GM12874 (cell line): ENCODE measurements around the gene NUP214.

Experiments used
- TF ChIP-seq, protein P1 (sequence below): IDR thresholded peaks from 2 replicates; pipeline ENCODE4 v1.5.1; 2011; ENCODE audit warnings: low read depth, mild to moderate bottlenecking, control low read depth, low read length, moderate library complexity; ENCODE audit not compliant: insufficient read depth

The NUP214 gene

DNA sequence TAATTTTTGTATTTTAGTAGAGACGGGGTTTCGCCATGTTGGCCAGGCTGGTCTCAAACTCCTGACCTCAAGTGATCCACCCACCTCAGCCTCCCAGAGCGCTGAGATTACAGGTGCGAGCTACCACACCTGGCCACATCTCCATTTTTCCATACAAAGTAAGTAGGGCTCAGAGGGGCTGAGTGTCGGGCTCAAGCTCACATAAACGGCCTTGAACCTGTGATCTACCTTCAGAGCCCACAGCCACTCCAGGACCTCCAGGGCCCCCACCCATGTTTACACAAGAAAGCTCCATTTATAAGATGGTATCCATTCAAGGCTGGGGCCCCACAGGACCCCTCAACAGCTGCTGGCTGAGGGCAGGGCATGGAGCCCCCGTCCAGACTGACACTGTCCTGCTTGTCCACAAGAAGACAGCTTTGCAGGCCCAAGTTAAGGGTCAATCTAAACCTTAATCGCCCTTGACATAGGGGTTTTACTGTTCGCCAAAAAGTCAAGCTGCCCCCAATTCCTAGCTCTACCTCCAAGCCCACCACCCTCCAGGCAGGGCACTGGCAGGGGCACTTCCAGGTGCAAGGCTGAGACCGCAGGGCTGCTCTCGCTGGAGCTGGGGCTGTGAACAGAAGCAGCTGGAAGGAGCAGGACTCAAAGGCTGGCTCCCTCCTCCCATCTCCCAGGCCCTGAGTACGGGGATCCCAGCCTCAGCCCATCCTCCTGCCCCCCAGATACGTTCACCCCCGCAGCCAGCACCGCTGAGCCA is 132.1 kb downstream of the NUP214 start:
- TF ChIP-seq, protein P1, sequence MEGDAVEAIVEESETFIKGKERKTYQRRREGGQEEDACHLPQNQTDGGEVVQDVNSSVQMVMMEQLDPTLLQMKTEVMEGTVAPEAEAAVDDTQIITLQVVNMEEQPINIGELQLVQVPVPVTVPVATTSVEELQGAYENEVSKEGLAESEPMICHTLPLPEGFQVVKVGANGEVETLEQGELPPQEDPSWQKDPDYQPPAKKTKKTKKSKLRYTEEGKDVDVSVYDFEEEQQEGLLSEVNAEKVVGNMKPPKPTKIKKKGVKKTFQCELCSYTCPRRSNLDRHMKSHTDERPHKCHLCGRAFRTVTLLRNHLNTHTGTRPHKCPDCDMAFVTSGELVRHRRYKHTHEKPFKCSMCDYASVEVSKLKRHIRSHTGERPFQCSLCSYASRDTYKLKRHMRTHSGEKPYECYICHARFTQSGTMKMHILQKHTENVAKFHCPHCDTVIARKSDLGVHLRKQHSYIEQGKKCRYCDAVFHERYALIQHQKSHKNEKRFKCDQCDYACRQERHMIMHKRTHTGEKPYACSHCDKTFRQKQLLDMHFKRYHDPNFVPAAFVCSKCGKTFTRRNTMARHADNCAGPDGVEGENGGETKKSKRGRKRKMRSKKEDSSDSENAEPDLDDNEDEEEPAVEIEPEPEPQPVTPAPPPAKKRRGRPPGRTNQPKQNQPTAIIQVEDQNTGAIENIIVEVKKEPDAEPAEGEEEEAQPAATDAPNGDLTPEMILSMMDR: no peak

DNA sequence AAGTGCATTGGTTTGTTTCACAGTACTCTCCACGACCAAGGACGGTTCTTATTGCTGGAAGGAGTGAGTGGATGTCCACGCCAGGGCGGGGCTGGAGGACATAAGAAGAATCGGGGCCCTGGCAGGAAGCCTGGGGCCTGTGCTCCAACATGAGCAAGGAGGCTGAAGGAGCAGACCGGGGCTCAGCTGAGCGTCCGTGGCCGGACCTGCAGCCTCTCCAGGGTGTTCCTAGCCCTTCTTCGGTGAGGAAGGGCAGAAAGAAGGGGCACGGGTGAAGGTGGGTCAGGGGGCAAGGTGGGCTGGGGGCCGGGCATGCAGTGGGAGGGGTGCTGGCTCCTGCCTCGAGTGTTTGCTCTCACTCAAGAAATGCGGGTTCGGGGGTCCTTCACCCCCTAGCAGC is 132.8 kb downstream of the NUP214 start:
- TF ChIP-seq, protein P1: no peak

DNA sequence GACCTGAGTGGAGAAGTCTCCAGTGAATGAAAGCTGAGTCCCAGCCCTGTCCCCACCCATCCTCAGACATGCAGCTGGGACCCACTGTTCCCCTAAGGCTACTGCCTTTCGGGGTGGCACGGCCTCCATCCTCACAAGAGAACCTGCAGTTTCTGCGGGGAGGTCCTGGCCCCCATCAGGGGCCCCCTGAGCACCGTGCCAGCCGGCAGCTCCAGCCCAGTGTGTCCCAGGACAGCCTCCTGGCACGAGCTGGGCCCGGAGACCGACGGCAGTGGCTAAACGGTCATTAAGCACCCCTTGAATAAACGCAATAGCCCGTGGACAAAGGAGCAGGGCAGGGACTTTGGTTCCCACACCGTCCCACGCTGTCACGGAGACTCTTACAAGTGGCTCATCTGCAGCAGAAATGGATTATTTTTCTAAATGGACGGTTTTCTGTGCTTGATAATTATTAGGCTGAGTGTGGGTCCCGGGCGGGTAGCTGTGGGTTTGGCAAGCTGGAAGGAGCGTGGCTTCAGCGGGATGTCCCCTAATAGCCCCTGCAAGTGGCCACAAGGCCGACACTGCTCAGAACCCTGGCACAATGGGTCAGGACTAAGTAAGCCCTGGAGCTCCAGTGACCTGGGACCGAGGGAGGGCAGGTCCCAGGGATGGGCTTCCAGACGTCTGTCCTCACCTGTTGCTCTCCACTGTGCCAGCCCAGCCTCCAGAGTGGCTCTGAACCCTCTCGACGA is 133.5 kb downstream of the NUP214 start:
- TF ChIP-seq, protein P1: no peak

DNA sequence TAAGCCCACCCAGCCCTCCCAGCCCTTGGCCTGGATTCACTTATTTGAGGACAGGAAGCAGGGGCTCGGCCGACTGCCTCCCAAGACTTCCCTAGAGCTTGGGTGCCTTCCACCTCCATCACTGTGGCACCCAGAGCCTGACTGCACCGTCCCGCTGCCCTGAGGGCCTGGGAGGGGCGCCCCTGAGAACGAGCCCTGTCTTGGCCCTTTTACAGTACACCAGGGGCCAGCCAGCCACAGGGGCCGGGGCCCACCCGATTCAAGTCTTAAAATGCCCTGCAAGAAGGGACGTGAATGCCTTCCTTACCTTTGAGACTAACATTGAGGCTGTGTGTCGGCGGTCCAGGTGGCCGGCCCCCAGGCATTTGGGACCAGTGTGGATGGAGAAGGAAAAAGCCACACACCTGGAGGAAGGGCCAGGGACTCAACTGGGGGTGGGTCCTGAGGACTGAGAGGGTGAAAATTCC is 134.1 kb downstream of the NUP214 start:
- TF ChIP-seq, protein P1: no peak

DNA sequence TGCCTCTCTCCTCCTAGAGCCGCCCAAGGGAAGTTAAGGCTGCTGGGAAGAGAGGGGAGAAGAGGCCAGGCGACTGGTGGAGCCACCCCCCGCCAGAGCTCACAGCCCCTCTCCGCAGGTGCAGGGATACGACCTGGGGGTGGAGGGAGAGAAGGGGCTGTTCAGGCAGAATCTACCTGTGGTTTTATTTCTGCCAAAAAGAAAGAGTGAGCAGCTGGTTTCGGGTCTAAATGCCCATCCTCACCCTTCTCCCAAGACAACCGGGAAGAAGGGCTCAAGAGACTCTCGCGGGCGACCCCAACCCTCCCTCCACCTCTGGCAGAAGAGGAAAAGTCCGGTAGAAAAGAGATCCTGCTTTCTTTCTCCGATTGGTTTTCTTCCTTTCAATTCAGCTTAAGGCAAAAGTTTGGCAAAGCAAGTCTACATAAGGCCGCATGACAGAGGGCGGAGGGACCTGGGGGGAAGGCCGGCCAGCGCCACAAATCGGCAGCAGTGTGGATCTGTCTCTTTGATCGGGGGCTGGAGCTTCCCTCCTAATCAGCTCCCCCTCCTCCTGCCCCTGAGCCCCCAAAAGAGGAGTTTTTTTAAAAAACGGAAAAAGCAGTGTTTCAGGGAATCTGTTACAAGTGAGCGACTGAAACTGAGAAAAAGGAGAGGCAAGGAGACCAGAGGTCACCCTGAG is 134.7 kb downstream of the NUP214 start:
- TF ChIP-seq, protein P1: no peak

DNA sequence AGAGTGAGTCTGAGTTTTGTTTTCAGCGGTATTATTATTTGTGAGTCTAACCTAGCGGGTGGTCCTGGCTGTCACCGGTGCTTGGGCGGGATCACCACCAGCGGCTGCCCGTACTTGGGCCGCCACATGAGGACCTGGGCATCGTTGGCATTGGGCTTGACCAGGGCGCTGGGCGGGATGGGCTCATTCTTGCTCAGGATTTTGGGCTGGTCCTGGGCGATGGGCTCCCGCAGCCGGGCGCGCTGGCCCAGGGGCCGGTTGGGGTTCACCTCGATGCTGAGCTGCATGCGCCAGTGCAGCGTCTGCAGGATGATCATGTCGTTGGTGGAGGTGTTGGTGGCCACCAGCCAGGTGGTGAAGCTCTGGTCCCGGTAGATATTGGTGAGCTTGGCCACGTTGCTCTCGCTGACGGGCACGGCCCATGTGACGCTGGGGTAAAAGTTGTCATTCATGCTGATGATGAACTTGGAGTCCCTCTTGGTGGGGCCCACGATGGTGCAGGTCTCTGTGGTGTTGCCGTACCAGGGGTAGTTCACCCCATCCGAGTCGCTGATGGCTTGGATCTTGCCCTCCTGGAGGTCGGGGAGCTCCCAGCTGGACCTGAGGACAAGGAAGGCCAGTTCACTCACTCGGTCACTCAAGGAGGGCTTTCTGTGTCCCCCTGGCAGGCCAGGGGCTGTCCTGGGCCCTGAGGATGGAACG is 135.5 kb downstream of the NUP214 start:
- TF ChIP-seq, protein P1: no peak
